GM23248 (cell line): ENCODE data around the gene SH3RF3.

ENCODE experiments used
- EZH2 ChIP-seq: fragments of 200-600 bp; sonication (generic); IDR thresholded peaks from 2 replicates; pipeline ENCODE4 v1.6.1; 2018; ENCODE audit warnings: antibody characterized with exemption, mild to moderate bottlenecking; ENCODE audit not compliant: insufficient read depth, poor library complexity, severe bottlenecking
- EZH2phosphoT487 ChIP-seq: fragments of 200-600 bp; sonication (generic); IDR thresholded peaks from 2 replicates; pipeline ENCODE4 v1.6.1; 2018; ENCODE audit warnings: antibody characterized with exemption, moderate library complexity, mild to moderate bottlenecking, low read depth; ENCODE audit not compliant: insufficient read depth

- TF ChIP-seq EZH2phosphoT487 (no peak), EZH2 (no peak)
These were observed 155.8 kb downstream of the SH3RF3 start for GRCh38 chr2:109284826-109285225.
